Measurements from ENCODE around the gene BRD9. TPM values are rescaled to one million over a fixed set of nuclear protein-coding genes. Genes with fewer than 3 reads are reported as not detected.

Gene BRD9
- total RNA-seq, result 43.9 and 48.5 TPM in 2 replicates

GRCh38 chr5:892394-893136 is at the start of gene BRD9, which contains the start of gene TRIP13:
Gene BRD9, minus strand, starts transcription at chr5:892801. Its CDS starts 144 bp downstream, at chr5:892657.
Gene TRIP13, plus strand, starts transcription at chr5:892884. Its CDS starts 115 bp downstream, at chr5:892999.

GRCh38 chr5:850511-851006 is 42.0 kb downstream of the BRD9 start, which contains the start of gene ZDHHC11:
Gene ZDHHC11, minus strand, starts transcription at chr5:850986. Its CDS starts 384 bp downstream, at chr5:850602.

Other genes with a start within 250 kb of the BRD9 start
- under 0.01 and 0.36 TPM in 2 replicates for gene TPPP, start 199.4 kb downstream of the BRD9 start, total RNA-seq
- gene ZDHHC11B, start 108.1 kb downstream of the BRD9 start, total RNA-seq, result under 0.01 and 0.14 TPM in 2 replicates
- gene ZDHHC11, start 41.8 kb downstream of the BRD9 start, total RNA-seq, result 0.80 and 0.93 TPM in 2 replicates
- gene TRIP13, start 83 bp upstream of the BRD9 start, total RNA-seq, result 63.7 and 77.8 TPM in 2 replicates
- not detected in 2 replicates for gene NKD2, start 116.0 kb upstream of the BRD9 start, total RNA-seq
- gene SLC12A7, start 219.3 kb upstream of the BRD9 start, total RNA-seq, result 21.9 and 23.8 TPM in 2 replicates

Data from thoracic aorta endothelial cell (primary cell).